Large intestine (tissue), 3 donors: ENCODE results near the gene RANBP1. TPM values are rescaled to one million over a fixed set of nuclear protein-coding genes. Genes with fewer than 3 reads are reported as not detected.
A peak's percentile ranks its signal among the peaks of the same experiment; 100 is the strongest.

Experiments
- DNase-seq, 2 donors: peaks; one replicate each; pipeline versions ENCODE4 v3.0.0 to v3.0.0-alpha.2; 2013
- H3K27ac ChIP-seq: one replicate; pipeline ENCODE4 v1.5.1; 2013; ENCODE audit warnings: low read length
- H3K27me3 ChIP-seq: 2 replicates; pipeline ENCODE4 v1.6.1; 2013; ENCODE audit warnings: low read length; ENCODE audit not compliant: control insufficient read depth, insufficient read depth
- H3K36me3 ChIP-seq: 2 replicates; pipeline ENCODE4 v1.6.1; 2013; ENCODE audit warnings: low read length; ENCODE audit not compliant: control insufficient read depth, insufficient read depth
- H3K4me1 ChIP-seq: one replicate; pipeline ENCODE4 v1.6.1; 2013; ENCODE audit warnings: low read length; ENCODE audit not compliant: control insufficient read depth, insufficient read depth
- H3K4me3 ChIP-seq: one replicate; pipeline ENCODE4 v1.5.1; 2013; ENCODE audit warnings: low read length
- H3K9me3 ChIP-seq: one replicate; pipeline ENCODE4 v1.6.1; 2013; ENCODE audit warnings: mild to moderate bottlenecking, low read depth, low read length, moderate library complexity; ENCODE audit not compliant: control insufficient read depth
- WGBS: methylation state at CpG from one replicate; pipeline ENCODE4 v1.1.5; 2013; ENCODE audit warnings: low lambda C conversion rate; ENCODE audit not compliant: insufficient coverage; 5-methylcytosine and 5-hydroxymethylcytosine counted together
- polyA plus RNA-seq: library from polyadenylated mRNA; unstranded; fragments of 120-200 nt; gene quantifications from one replicate; pipeline ENCODE4 v1.2.1, GENCODE V29; 2013

RANBP1 gene
- polyA plus RNA-seq, 1 donor: 136 TPM

DNA sequence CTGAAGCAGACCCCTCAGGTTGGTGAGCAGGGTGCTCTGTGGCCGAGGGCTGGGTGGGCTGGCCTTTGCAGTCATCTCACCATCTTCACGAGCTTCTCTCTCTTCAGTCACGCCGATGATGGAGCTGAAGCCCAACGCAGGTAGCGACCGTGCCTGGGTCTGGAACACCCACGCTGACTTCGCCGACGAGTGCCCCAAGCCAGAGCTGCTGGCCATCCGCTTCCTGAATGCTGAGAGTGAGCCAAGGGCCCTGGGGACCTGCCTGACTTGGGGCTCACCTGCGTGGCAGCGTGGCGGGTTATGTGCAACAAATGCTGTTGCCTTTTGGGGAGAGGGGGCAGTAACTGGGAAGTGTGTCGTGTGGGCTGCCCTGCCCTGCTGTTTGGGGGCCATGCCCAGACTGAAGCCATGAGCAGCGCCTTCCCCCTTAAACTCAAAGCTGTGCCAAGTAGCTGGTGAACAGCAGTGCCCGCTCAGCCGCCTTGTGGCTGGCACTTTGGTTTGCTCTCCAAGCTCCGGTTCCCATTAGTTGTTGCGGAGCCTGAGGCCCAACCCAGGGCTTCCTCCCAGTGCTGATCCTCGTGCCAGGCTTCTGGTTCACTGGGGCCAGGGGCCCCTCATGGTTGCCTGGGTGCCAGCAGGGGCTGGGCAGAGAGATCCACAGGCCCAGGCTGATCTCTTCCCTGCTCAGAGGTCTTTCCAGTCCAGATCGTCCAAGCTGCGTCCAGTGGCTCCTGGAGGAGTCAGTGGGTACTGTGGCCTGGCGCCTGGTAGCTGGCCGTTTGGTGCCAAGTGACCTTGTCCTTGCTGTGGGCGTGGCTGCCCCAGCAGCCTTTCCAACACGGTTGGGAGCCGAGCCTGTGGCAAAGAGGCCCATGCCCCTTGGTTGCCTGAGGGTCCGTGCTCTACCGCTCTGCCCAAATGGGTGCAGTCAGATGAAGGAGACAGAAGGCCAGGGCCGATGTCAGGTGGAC lies 9.6 kb downstream of the RANBP1 start:
- Histone ChIP-seq H3K4me1 (peaks cover 10% of the 10 kb centered on the region), H3K27me3 (no peaks in the 10 kb centered on the region), H3K36me3 (peaks cover 62% of the 10 kb centered on the region), H3K27ac (no peak overlapping the region), H3K4me3 (no peak overlapping the region), H3K9me3 (no peaks in the 10 kb centered on the region)
- WGBS: no CpG with 5 or more reads among the region's 32 CpGs
- no peak for DNase-seq

- Histone ChIP-seq H3K36me3 (peaks cover 55% of the 10 kb centered on the region), H3K4me1 (peaks cover 14% of the 10 kb centered on the region), H3K4me3 (no peak overlapping the region), H3K27me3 (no peaks in the 10 kb centered on the region), H3K9me3 (no peaks in the 10 kb centered on the region), H3K27ac (no peak overlapping the region)
- WGBS: 100% methylated on average over 4 of the region's 19 CpGs
- DNase-seq: no peak
Observed at GRCh38 chr22:20126284-20127029, 10.6 kb downstream of the RANBP1 start.

GRCh38 chr22:20127318-20127868 lies 11.5 kb downstream of the RANBP1 start:
- Histone ChIP-seq H3K4me3 (no peak overlapping the region), H3K27me3 (no peaks in the 10 kb centered on the region), H3K9me3 (no peaks in the 10 kb centered on the region), H3K4me1 (peaks cover 15% of the 10 kb centered on the region), H3K36me3 (peaks cover 45% of the 10 kb centered on the region), H3K27ac (no peak overlapping the region)
- DNase-seq: no peak
- WGBS: no CpG with 5 or more reads among the region's 15 CpGs

DNA sequence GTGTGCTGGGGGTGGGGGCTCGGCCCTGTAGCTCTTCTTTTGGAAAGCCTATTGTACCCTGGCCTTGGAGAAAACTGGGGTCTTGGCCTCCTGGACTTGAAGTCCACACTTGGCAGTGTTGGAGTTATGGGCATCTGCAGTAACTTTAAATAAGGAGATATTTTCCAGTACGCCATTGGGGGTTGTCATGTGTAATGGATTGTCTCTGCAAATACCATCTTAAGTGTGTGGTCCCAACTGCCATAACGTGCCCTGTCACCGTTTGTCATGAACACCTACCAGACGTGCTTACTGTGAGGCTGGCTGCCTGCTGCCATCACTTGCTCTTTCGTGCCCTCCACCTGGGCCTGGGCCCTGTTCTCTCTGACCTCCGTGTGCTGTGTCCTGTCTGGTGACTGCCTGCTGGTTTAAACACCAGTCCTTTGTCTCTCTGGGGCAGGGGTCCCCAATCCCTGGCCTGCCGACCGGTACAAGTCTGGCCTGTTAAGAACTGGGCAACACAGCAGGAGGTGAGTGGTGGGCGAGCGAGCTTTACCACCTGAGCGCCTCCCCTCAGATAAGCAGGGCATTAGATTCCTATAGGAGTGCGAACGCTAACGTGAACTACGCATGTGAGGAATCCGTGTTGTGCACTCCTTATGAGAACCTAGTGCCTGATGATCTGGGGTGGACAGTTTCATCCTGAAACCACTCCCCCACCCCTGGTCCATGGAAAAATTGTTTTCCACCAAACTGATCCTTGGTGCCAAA lies 12.1 kb downstream of the RANBP1 start:
- H3K9me3 ChIP-seq: no peaks in the 10 kb centered on the region
- H3K4me1 ChIP-seq: peaks cover 21% of the 10 kb centered on the region
- no peak for DNase-seq
- no CpG with 5 or more reads among the region's 17 CpGs for WGBS
- H3K27me3 ChIP-seq: no peaks in the 10 kb centered on the region
- peaks cover 44% of the 10 kb centered on the region for H3K36me3 ChIP-seq
- H3K27ac ChIP-seq: no peak overlapping the region
- no peak overlapping the region for H3K4me3 ChIP-seq

- H3K27ac ChIP-seq: no peak overlapping the region
- no peak for DNase-seq
- peaks cover 41% of the 10 kb centered on the region for H3K36me3 ChIP-seq
- no peak overlapping the region for H3K4me3 ChIP-seq
- no peaks in the 10 kb centered on the region for H3K27me3 ChIP-seq
- peaks cover 22% of the 10 kb centered on the region for H3K4me1 ChIP-seq
- H3K9me3 ChIP-seq: no peaks in the 10 kb centered on the region
- WGBS: no CpG with 5 or more reads among the region's 2 CpGs
Observed at GRCh38 chr22:20128619-20128901, 12.7 kb downstream of the RANBP1 start.

DNA sequence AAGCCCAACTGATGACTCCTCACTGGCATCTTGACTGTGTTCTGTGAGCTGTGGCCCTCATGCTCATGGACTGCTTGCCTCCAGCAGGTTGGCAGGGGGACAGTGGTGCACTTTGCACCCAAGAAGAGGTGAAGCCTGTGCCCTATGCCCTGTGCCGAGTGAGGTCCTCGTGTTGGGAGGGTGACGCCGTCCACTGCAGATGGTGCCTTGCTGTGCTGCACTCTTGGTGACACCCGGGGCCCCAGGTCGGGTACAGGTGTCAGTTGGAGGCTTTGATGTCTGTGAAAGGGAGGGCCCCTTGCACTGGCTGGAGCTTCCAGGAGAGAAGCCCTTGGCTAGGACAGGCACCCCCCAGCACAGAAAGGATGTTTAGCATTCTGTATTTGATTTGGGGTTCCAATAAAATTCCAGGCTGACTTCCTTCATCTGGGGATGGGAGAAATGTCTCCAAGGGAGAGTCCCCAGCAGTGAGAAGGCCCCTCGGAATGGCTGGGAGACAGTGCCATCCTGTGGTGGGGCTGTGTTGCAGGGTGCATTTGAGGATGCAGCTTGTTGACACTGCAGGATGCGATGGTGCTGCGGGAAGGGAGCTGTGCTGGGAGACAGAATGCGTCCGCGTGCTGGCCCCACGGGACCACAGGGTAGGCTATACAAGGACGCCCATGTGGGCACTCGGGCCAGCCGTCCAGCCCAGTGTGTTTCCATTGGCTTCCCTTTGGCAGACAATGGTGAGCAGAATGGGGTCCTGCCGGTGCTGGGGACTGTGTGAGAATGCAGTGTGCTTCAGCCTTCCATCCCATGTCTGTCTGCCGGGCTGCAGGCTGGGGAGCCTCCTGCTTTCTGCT lies 13.2 kb downstream of the RANBP1 start:
- Histone ChIP-seq H3K27ac (no peak overlapping the region), H3K27me3 (no peaks in the 10 kb centered on the region), H3K4me3 (no peak overlapping the region), H3K4me1 (peaks cover 26% of the 10 kb centered on the region), H3K9me3 (no peaks in the 10 kb centered on the region), H3K36me3 (peaks cover 35% of the 10 kb centered on the region)
- DNase-seq: peak in 1 of 2 donors; percentile 52
- WGBS: no CpG with 5 or more reads among the region's 18 CpGs

GRCh38 chr22:20129747-20130014 lies 13.8 kb downstream of the RANBP1 start:
- no peak overlapping the region for H3K4me3 ChIP-seq
- DNase-seq: no peak
- H3K9me3 ChIP-seq: no peaks in the 10 kb centered on the region
- peaks cover 26% of the 10 kb centered on the region for H3K4me1 ChIP-seq
- no CpG with 5 or more reads among the region's 3 CpGs for WGBS
- no peaks in the 10 kb centered on the region for H3K27me3 ChIP-seq
- peaks cover 32% of the 10 kb centered on the region for H3K36me3 ChIP-seq
- H3K27ac ChIP-seq: no peak overlapping the region

GRCh38 chr22:20130319-20130718 lies 14.4 kb downstream of the RANBP1 start:
- no peak overlapping the region for H3K4me3 ChIP-seq
- H3K4me1 ChIP-seq: peaks cover 26% of the 10 kb centered on the region
- no peaks in the 10 kb centered on the region for H3K9me3 ChIP-seq
- H3K27me3 ChIP-seq: no peaks in the 10 kb centered on the region
- peak overlapping the region; percentile 38 for H3K27ac ChIP-seq
- no CpG with 5 or more reads among the region's 3 CpGs for WGBS
- H3K36me3 ChIP-seq: peaks cover 25% of the 10 kb centered on the region
- DNase-seq: no peak

DNA sequence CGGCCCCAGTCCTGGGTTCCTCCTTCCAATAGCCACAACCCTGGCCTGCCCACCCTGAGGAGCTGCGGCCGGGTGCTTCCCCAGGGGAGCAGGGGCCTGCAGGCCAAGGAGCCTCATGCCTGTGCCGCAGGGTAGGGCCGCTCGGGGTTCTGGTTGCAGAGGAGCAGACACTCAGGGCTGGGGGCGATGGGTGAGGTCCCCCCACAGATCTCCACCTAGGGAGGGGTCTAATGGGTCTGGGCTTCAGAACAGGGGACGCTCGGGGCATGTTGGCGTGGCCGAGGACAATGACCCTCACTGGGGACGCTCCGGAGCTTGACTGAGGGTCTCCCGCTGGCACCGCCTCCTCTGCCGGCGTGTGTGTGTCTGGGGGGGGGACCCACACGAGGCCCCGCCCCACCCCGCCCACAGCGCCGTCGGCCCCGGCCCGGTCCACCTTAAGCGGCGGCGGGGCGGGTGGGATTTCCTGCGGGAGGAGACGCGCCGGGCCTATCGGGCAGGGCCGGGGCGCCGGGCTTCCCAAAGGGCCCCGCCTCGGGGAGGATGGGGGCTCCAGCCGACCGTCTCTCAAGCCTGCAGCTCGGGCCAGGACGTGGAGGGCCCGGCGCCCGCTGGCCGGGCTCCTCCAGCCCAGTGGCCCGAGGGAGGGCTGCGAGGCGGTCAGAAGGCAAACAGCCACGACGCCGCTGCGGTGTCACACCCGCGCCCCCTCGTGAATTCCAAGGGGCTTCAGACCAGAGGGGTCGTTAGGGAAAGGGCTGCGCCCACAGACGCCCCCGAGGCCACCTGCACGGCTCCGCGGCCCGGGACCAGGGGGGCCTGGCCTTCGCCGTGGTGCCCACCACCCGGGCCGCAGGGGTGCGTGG lies 15.1 kb downstream of the RANBP1 start:
- no CpG with 5 or more reads among the region's 70 CpGs for WGBS
- peaks cover 19% of the 10 kb centered on the region for H3K36me3 ChIP-seq
- H3K9me3 ChIP-seq: no peaks in the 10 kb centered on the region
- no peaks in the 10 kb centered on the region for H3K27me3 ChIP-seq
- peak; percentile 57 to 77 for DNase-seq
- H3K4me1 ChIP-seq: peaks cover 26% of the 10 kb centered on the region
- H3K27ac ChIP-seq: peak overlapping the region; percentile 75
- H3K4me3 ChIP-seq: peak overlapping the region; percentile 83
